Measurements from ENCODE around the gene ERMAP.

ERMAP gene

GRCh38 chr1:42822800-42823392, 6.0 kb downstream of the ERMAP start:
- H3K4me1 ChIP-seq (ENCODE audit: control insufficient read depth, low read length) = peaks cover 7% of the 10 kb centered on the region
- no peaks in the 10 kb centered on the region for H3K27me3 ChIP-seq (ENCODE audit: control insufficient read depth, low read length)
- H3K9me2 ChIP-seq (replicated peaks; ENCODE audit: control insufficient read depth, low read length) = no peaks in the 10 kb centered on the region
- H3K9me3 ChIP-seq (ENCODE audit: control insufficient read depth, insufficient read depth, low read length) = no peaks in the 10 kb centered on the region
- H3K36me3 ChIP-seq (ENCODE audit: control insufficient read depth, low read length) = no peaks in the 10 kb centered on the region
- no peaks in the 10 kb centered on the region for H3K79me2 ChIP-seq (ENCODE audit: control insufficient read depth, low read length)
- no peak overlapping the region for H3K27ac ChIP-seq (ENCODE audit: low read depth, low read length)
- H3F3A ChIP-seq (ENCODE audit: control insufficient read depth, insufficient read depth) = no peaks in the 10 kb centered on the region
- H3K4me3 ChIP-seq (ENCODE audit: low read length) = no peak overlapping the region
- H4K20me1 ChIP-seq (ENCODE audit: control insufficient read depth, insufficient read depth, low read depth, low read length) = no peaks in the 10 kb centered on the region
- TF ChIP-seq CTCF (IDR thresholded peaks at IDR 0.05; ENCODE audit: low read depth, low read length, poor library complexity, severe bottlenecking) (no peak), EZH2phosphoT487 (IDR thresholded peaks at IDR 0.05; ENCODE audit: borderline replicate concordance, low read length) (no peak)
- H3K4me2 ChIP-seq (ENCODE audit: low read length) = no peak overlapping the region

DNA sequence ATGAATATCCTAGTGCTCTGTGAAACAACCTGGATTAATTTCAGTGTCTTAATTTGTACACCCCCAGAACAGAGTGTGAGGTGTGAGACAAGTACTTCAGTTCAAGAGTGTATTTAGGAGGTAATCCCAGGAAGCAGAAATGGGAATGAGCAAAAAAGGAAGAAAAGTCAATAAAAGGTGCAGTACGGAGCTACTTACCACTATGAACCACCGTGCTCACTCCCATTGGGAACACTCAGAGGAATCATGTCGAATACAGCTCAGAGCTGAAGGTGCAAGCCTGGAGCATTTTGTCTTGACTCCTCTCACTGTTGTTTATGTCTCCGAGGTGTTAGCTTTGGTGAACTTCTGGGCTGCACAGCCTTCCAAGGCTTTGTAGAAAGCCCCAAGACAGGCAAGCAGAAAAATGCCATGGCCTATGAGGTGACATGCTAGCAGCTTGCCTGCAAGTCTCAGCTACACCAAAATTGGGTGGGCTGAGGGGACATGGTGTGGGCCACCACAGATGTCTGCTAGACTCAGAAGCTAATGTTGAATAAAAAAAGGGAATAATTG, 7.6 kb downstream of the ERMAP start:
- Histone ChIP-seq H3K79me2 (ENCODE audit: control insufficient read depth, low read length) (no peaks in the 10 kb centered on the region), H3K36me3 (ENCODE audit: control insufficient read depth, low read length) (no peaks in the 10 kb centered on the region), H3K9me2 (replicated peaks; ENCODE audit: control insufficient read depth, low read length) (no peaks in the 10 kb centered on the region), H3F3A (ENCODE audit: control insufficient read depth, insufficient read depth) (no peaks in the 10 kb centered on the region), H3K27me3 (ENCODE audit: control insufficient read depth, low read length) (no peaks in the 10 kb centered on the region), H3K9me3 (ENCODE audit: control insufficient read depth, insufficient read depth, low read length) (no peaks in the 10 kb centered on the region), H3K4me1 (ENCODE audit: control insufficient read depth, low read length) (peaks cover 6% of the 10 kb centered on the region; the same call in 1 of the 2 replicates), H3K27ac (ENCODE audit: low read depth, low read length) (no peak overlapping the region), H3K4me3 (ENCODE audit: low read length) (no peak overlapping the region), H4K20me1 (ENCODE audit: control insufficient read depth, insufficient read depth, low read depth, low read length) (no peaks in the 10 kb centered on the region), H3K4me2 (ENCODE audit: low read length) (no peak overlapping the region)
- no peak for TF ChIP-seq EZH2phosphoT487 (IDR thresholded peaks at IDR 0.05; ENCODE audit: borderline replicate concordance, low read length)
- no peak for TF ChIP-seq CTCF (IDR thresholded peaks at IDR 0.05; ENCODE audit: low read depth, low read length, poor library complexity, severe bottlenecking)

- Histone ChIP-seq H3K4me1 (ENCODE audit: control insufficient read depth, low read length) (peaks cover 6% of the 10 kb centered on the region; the same call in 1 of the 2 replicates), H3K9me2 (replicated peaks; ENCODE audit: control insufficient read depth, low read length) (no peaks in the 10 kb centered on the region), H3K4me2 (ENCODE audit: low read length) (no peak overlapping the region), H3K27me3 (ENCODE audit: control insufficient read depth, low read length) (no peaks in the 10 kb centered on the region), H3K36me3 (ENCODE audit: control insufficient read depth, low read length) (no peaks in the 10 kb centered on the region), H3K79me2 (ENCODE audit: control insufficient read depth, low read length) (no peaks in the 10 kb centered on the region), H3K27ac (ENCODE audit: low read depth, low read length) (no peak overlapping the region), H3F3A (ENCODE audit: control insufficient read depth, insufficient read depth) (no peaks in the 10 kb centered on the region), H4K20me1 (ENCODE audit: control insufficient read depth, insufficient read depth, low read depth, low read length) (no peaks in the 10 kb centered on the region), H3K9me3 (ENCODE audit: control insufficient read depth, insufficient read depth, low read length) (no peaks in the 10 kb centered on the region), H3K4me3 (ENCODE audit: low read length) (no peak overlapping the region)
- no peak for TF ChIP-seq CTCF (IDR thresholded peaks at IDR 0.05; ENCODE audit: low read depth, low read length, poor library complexity, severe bottlenecking)
- no peak for TF ChIP-seq EZH2phosphoT487 (IDR thresholded peaks at IDR 0.05; ENCODE audit: borderline replicate concordance, low read length)
These were observed 8.3 kb downstream of the ERMAP start for GRCh38 chr1:42825036-42825851.

Measured in DOHH2 (cell line).